ENCODE measurements around the gene JAK1.

- TF ChIP-seq POLR2A (IDR thresholded peaks at IDR 0.05; ENCODE audit: low read length) (no peak), SMC3 (IDR thresholded peaks at IDR 0.05) (no peak), PHF8 (IDR thresholded peaks at IDR 0.05; ENCODE audit: borderline replicate concordance, low read depth) (no peak)
- TF ChIP-seq, protein P1, sequence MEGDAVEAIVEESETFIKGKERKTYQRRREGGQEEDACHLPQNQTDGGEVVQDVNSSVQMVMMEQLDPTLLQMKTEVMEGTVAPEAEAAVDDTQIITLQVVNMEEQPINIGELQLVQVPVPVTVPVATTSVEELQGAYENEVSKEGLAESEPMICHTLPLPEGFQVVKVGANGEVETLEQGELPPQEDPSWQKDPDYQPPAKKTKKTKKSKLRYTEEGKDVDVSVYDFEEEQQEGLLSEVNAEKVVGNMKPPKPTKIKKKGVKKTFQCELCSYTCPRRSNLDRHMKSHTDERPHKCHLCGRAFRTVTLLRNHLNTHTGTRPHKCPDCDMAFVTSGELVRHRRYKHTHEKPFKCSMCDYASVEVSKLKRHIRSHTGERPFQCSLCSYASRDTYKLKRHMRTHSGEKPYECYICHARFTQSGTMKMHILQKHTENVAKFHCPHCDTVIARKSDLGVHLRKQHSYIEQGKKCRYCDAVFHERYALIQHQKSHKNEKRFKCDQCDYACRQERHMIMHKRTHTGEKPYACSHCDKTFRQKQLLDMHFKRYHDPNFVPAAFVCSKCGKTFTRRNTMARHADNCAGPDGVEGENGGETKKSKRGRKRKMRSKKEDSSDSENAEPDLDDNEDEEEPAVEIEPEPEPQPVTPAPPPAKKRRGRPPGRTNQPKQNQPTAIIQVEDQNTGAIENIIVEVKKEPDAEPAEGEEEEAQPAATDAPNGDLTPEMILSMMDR (IDR thresholded peaks at IDR 0.05): no peak
Observed at GRCh38 chr1:64963466-64963865, 2.9 kb downstream of the JAK1 start.
